ENCODE results near the gene NEDD9.

Gene NEDD9

GRCh38 chr6:11236076-11236750 is 3.7 kb upstream of the NEDD9 start:
- no peak for DNase-seq (ENCODE audit: low read depth in 2 of 2)

- no peak for DNase-seq (ENCODE audit: low read depth in 2 of 2)
Observed at GRCh38 chr6:11235062-11235461, 2.6 kb upstream of the NEDD9 start.

- DNase-seq (ENCODE audit: low read depth in 2 of 2): no peak
Observed at GRCh38 chr6:11233673-11234573, 1.5 kb upstream of the NEDD9 start.

- DNase-seq (ENCODE audit: low read depth in 2 of 2): no peak
Observed at GRCh38 chr6:11232770-11233626, 530 bp upstream of the NEDD9 start.

GRCh38 chr6:11231564-11232192 is 790 bp downstream of the NEDD9 start:
- DNase-seq (ENCODE audit: low read depth in 2 of 2): no peak

- no peak for DNase-seq (ENCODE audit: low read depth in 2 of 2)
Observed at GRCh38 chr6:11231108-11231463, 1.4 kb downstream of the NEDD9 start.

GRCh38 chr6:11230158-11231107 is 2.0 kb downstream of the NEDD9 start:
- no peak for DNase-seq (ENCODE audit: low read depth in 2 of 2)

GRCh38 chr6:11229655-11230046 is 2.8 kb downstream of the NEDD9 start:
- no peak for DNase-seq (ENCODE audit: low read depth in 2 of 2)

GRCh38 chr6:11228935-11229654 is 3.4 kb downstream of the NEDD9 start:
- DNase-seq (ENCODE audit: low read depth in 2 of 2): no peak

GRCh38 chr6:11227698-11228097 is 4.8 kb downstream of the NEDD9 start:
- no peak for DNase-seq (ENCODE audit: low read depth in 2 of 2)

- no peak for DNase-seq (ENCODE audit: low read depth in 2 of 2)
Observed at GRCh38 chr6:11226005-11226404, 6.5 kb downstream of the NEDD9 start.

GRCh38 chr6:11224966-11225463 is 7.5 kb downstream of the NEDD9 start:
- DNase-seq (ENCODE audit: low read depth in 2 of 2): no peak

GRCh38 chr6:11224252-11224965 is 8.1 kb downstream of the NEDD9 start:
- peak in 1 of 2 donors; percentile 33 for DNase-seq (ENCODE audit: low read depth in 2 of 2)

GRCh38 chr6:11223286-11223864 is 9.1 kb downstream of the NEDD9 start:
- DNase-seq (ENCODE audit: low read depth in 2 of 2): no peak

GRCh38 chr6:11222385-11223277 is 9.8 kb downstream of the NEDD9 start:
- no peak for DNase-seq (ENCODE audit: low read depth in 2 of 2)

- DNase-seq (ENCODE audit: low read depth in 2 of 2): no peak
Observed at GRCh38 chr6:11221623-11222384, 10.7 kb downstream of the NEDD9 start.

- DNase-seq (ENCODE audit: low read depth in 2 of 2): no peak
Observed at GRCh38 chr6:11219400-11219834, 13.1 kb downstream of the NEDD9 start.

Data from stimulated activated CD4-positive, alpha-beta T cell treated with anti-CD3 and anti-CD28 coated beads, Interleukin-4, amount 100 ng/mL, for 48 hours (primary cell).